Lung microvascular endothelial cell (primary cell): ENCODE measurements around the gene TH. TPM values are rescaled to one million over a fixed set of nuclear protein-coding genes. Genes with fewer than 3 reads are reported as not detected.
"Not testable (repeated sequence)": the region's sequence is repeated elsewhere in the genome, so short reads cannot be mapped to it uniquely, and the experiment has no call there.

ENCODE experiments used
- DNase-seq, 2 donors: peaks; one replicate each; pipeline versions ENCODE4 v3.0.0 to v3.0.0-alpha.2; 2010; ENCODE audit warnings: low read depth in 2 of 2
- total RNA-seq: library from RNA; depleted of rRNA; stranded (reverse); fragments of >200 nt; gene quantifications from 2 replicates; pipeline ENCODE4 v1.2.1, GENCODE V29; 2014

Gene TH
- total RNA-seq, 1 donor from 2014 or later, result under 0.01 TPM

DNA sequence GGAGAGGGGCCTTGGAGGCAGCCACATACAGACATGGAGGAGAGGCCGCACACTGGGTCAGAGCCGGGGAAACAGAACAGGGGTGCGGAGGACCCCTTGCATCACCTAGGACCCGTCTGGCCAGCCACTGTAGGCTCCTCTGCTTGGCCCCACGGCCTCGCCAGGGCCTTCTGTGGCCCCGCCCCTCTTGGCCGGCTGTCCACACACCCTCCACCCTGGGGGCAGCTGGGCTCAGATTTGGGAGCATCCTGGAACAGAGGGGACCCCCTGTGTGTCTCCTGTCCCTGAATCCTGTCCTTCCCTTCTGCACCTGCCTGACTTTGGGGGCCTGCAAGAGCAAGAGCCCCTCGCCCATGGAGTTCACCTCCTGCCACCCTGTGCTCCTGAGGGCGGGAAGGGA, 7.9 kb upstream of the TH start:
- no peak for DNase-seq

DNA sequence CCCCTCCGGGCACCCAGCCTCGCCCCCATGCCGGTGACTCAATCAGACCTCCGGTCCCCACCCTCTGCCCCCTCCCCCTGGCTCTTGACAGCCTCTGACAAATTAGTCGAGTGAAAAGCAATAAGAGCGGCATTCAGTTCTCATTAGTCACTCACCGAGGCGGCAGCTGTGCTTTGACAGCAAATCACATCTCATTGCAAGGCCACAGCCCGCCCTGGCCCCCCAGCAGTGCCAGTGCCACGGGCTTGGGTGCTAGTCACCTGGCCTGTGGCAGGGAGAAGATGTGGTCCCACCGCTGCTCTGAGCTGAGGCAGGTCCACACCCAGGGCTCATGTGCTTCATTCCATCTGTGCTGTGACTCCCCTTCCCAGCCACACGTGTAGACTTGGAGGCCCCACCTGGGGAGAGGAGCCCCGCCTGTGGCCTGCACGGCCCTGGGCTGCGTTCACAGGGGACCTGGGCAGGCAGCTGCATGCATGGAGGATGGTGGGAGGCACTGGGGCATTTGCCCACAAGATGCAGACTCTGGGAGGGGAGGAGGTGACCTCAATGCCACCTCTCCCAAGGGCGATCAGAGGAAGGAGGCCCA, 7.4 kb upstream of the TH start:
- DNase-seq, result peak in 1 of 2 donors; percentile 64

DNA sequence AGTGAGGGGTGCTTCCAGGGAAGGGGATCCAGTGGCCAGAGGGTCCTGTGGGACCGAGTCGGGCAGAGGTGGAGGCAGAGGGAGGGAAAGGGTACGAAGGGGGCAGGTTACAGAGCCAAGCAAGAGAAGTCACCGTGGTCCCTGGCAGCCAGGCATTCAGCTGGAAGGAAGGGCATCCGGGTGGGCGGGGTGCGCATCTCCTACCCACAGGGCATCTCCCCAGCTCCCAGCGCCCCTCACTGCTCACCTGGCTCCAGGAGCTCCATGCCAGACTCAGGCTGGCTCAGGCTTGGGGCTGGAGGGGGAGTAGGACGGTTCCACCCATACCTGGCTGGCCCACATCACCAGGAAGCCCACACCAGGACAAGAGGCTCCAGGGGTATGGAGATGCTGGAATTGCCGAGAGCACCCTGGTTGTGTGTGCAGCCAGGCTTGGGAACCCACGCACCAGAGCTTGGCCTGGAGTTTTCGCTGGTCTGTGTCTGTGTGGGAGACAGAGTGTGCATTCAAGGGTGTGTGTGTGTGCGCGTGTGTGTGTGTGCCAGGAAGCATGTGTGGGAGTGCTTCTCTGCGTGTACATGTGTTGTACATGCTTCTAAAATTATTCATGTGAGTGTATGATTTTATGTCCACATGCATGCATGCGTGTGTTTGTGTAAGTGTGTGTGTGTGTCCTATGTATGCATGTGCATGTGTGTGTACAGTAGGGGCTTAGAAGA, 6.6 kb upstream of the TH start:
- not testable (repeated sequence) for DNase-seq

DNA sequence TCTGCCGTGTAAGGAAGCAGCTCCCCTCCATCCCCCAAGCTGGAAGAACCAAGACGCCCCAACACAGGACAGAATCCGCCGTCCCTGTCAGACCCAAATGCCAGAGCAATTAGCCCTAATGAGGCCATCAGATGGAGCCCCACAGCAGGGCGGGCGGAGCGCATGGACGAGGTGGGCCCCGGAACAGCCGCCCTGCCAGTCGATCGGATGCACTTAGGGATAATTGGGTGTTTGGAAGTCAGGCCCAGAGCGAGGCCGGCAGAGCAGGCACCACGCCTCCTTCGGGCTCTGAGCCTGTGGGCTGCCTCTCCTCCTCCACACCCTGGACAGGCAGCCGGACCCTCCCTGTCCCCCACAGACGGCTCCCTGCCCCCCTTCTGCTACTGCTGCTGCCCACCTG, 5.5 kb upstream of the TH start:
- DNase-seq, result no peak

DNA sequence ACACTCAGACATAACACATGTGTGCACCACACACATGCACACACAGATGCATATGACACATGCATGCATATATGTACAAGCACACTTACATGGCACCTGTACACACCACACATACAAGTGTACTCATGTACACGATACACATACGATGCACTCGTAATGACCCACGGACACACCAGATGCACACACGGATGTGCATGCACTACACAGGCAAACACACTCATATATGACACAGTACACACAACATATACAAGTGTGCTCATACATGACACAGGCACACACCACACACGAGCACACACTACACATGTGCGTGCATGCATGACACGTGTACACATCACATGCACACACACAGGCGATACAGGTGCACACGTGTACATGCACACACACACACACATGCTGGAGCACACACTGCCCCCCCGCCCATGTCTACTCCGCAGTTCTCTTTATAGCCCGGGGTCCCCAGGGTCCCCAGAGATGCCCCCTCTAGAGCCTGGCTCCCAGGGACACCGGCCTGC, 4.8 kb upstream of the TH start:
- no peak for DNase-seq

DNA sequence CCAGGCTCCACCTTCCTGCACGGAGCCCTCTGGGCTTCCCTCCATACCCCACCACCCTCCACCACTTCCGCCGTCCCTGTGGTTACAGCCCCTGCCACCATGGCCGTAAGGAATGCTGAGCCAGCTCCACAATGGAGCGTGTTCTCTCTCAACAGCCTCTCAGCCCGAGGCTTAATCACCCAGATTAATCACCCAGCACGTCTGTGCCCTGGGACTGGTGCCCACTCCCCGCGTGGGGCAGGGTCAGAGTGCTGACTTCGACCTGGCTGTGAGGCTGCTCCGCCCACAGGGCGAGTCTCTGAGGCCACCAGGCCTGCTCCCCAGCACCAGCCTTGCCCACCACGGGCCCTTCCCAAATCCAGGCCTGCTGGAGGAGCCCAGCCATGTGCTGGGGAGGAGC, 4.0 kb upstream of the TH start:
- DNase-seq, result peak in 1 of 2 donors; percentile 7

DNA sequence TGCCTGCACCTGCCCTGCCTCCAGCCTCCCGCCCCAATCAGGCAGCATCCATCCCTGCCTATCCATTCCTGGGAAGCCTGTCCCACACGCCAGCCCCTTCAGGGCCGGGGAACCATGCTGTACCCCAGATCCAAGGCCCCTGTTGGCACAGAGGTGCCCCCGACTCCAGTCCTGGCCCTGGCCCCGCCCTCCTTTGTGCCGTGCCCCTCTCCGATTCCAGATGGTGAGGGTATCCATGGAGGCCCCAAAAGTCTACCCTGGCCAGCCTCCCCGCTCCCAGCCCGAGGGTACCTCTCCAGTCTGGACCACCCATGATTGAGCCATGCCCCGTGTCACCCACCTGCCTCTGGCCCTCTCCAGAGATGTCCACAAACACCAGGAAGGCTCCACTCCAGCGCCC, 2.7 kb upstream of the TH start:
- no peak for DNase-seq

DNA sequence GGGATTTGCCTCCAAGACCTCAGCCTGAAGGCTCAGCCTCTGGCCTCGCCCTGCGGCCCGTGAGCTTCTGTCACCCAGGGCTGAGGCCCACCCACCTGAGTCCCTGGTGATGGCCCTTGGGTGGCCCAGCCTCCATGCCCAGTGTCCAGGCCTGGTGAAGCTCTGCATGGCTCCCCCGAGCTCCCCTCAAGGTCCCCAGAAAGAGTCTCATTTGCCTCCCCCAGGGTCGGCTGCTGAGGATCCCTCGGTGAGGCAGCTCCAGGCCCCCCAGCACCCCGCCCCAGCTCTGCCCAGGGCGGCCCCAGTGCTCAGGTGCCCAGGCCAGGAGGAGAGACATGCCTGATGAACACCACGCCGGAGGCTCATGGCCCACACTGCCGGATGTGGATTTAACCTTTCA, 2.1 kb upstream of the TH start:
- no peak for DNase-seq

DNA sequence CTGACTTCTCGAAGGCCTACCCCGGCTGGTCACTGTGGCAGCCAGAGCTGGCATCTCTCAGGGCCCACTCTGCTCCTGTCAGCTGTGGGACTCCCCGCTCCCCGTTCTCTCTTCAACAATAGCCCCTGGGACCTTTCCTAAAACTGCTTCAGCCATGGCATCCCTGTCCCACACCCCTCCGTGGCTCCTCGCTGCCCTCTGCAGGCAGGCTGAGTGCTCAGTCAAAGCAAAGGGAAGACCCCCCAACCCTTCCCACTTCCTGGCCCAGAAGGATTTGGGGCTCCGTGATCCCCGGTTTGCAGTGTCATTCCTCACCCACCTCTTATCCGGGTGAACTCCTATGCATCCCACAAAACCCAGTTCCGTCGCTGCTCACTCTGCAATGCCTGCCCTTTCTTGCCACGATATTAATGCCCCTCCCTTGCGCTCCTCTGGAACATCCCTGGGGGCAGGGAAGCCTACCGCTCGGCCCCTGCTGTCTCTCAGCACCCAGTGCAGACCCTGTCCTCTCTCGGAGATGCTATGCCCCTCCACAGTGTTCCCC, 1.6 kb upstream of the TH start:
- no peak for DNase-seq

DNA sequence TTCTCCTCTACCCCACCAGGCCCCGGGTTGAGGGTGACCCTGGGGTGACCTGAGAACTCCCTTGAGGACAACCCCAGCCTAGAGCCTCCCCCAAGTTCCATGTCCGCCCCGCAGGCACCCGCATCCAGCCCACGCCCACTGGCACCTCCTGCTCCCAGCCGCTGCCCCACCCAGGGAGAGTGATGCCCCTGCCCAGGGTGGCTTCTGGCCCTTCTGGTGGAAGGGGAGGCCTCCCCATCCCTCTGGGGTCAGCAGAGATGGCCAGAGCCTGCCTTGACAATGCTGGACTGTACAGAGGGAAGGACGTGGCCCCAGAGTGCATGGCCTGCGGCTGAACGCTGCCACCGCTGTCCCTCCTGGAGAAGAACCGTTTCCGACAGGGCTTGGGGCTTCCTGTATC, 1.1 kb upstream of the TH start:
- no peak for DNase-seq

DNA sequence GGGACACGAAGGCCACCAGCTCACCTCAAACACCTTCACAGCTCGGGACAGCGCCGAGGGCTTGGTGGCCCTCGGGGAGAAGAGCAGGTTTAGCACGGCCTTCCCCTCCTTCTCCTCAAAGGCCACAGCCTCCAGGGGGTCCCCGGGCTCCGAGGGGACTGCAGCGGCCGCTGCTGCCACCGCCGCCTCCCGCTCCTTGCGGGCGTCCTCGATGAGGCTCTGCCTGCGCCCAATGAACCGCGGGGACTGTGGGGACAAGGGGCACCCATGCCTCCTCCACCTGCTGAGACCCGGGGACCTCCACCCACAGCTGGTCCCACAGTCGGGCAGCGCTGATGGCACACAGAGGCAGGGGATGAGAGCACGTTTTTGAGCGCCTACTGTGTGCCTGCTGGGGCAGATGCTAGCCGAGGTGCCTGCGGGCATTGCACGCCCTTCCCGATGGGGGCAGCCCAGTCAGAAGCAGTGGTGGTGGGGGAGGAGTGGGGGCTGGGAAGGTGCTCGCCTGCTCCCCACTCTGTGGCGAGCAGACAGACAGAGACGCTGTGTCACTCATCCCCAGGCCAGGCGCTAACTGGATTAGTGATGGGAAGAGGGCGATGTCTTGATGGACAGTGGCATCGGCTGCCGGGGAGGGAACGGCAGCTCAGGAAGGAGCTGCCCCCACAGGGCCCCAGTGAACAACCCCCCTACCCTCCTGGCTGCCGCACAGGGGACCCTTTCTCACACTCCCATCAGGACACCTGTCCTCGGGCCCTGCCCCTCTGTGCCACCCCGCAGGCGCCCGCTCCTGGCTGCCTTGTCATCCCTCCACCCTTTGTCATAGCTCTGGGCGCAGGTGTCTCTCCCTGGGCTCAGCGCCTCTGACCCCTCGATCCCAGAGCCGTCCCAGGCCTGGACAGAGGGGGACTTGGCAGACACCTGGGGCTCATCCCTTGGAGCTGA, 1.7 kb downstream of the TH start:
- no peak for DNase-seq

DNA sequence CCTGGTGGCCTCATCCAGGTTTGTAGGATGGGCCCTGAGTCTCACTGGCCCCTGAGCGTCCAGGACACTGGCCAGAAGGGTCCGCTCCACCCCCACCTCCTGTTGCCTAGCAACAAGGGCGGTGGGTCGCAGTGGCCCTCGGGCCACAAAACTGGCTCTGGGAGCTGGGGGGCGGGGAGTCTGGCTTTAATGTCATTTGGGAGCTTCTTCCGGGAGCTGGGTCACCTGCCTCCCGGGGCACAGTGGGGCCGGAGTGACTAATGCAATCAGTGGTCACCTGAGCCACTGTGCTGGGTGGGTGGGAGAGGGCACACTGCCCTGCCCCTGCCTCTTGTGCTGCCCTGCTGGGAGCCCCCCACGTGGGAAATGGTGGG, 2.6 kb downstream of the TH start:
- DNase-seq, result no peak

DNA sequence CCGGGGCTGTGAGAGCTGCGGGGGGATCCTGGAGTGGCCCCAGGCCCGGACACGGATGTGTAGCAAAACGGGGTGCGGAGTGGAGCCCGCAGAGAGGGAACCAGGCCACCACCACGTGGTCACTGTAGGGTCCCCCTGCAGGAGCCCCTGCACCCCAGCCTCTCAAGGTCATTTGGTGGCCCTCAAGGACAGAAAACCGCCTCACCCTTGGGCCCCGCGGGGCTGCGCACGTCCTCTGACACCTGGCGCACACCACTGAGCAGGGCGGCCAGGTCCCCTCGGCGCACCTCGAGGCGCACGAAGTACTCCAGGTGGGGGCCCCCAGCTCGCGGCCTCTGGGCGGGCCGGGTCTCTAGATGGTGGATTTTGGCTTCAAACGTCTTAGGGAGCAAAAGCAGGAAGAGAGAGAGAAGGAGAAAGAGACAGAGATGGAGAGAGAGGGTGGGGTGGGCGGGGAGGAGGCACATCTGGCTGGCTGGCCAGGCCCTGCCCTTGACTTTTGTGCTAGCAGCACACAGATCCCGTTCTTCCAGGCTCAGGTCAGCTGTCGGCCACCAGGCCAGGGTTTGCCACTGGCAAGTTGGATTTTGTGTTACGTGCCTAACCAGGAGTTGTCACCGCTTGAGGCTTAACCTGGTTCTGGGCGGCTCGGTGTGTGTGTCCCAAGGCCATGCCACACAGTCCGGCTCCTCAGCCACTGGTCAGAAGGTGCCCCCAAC, 3.2 kb downstream of the TH start:
- DNase-seq, result no peak

DNA sequence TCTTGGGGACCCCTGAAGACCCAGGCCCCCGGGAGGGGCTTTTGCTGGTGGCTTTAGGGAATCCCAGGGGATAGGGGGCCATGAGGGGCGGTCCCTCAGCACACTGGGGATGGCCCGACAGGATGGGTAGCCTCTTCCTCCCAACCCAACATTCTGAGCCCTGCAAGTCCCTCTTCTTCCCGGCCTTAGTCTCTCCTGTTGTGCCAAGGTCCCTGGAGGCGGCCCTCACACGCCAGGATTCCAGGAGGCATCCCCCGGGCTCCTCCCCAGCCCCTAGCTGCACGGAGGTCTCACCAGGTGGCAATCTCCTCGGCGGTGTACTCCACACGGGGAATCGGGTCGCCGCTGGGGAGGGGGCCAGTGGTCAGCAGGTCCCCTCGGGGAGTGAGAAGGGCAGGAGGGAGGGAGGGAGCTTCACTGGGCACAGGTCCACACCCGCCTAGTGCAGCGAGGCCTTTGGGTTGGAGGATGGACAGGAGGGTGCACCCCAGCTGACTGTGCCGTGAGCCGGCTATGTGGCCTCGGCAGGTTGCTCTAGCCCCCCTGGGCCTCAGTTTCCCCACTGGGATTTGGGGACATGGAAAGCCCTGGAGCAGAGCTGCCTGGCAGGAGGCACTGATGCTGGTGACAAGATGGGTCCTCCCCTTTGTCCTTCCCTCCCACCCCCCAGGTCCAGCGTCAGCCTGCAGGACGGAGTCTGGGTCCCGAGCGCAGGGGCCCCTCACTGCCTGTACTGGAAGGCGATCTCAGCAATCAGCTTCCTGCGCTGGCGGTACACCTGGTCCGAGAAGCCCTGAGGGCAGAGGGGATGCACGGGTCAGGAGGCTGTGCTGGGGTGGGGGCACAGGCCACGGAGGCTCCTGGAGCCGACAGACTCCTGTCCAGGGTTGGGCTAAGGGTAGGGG, 4.2 kb downstream of the TH start:
- DNase-seq, result no peak

DNA sequence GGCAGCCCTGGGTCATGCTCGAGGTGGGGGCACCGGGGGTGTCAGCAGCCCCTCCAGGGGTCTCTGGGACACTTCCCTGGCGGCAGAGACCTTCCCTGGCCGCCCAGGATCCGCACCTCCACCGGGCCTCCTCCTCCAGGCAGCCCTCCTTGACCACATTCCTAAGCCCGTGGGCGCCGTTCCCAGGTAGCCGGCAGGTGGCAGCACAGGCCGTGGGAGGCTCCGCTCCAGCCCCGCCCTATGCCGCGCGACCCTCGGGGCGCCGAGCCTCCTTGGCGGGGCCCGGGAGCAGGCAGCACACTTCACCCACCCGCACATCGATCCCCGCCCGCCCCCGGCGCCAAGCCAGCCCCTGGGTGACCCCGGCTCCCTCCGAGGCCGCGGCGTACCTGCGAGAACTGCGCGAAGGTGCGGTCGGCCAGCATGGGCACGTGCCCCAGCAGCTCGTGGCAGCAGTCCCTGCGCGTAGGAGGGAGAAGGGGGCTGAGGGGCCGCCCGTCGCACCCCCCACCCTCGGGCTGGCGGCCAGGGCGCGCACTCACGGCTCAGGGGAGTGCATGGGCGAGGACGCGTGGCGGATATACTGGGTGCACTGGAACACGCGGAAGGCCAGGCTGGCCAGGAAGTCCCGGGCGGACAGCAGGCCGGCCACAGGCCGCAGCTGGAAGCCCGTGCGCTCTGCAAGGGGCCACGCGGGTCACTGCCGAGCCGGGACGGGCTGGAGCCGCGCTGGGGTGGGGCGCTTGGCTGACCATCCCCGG, 5.3 kb downstream of the TH start:
- peak in 1 of 2 donors; percentile 33 for DNase-seq

DNA sequence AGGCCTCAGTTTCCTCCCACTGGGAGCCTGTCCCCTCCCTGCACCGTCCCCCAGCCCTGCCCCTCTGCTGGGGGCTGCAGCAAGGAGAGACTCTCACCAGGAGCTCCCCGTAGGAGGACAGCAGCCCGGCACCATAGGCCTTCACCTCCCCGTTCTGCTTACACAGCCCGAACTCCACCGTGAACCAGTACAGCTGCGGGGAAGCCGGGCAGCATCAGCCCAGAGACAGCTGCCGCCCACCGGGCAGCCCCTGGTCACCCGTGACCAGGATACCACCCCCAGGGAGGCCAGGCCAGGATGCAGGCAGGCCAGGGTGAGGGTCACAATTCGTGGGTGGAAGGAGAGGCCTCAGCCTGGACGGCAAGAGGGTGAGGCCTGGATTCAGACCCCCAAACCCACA, 6.0 kb downstream of the TH start:
- no peak for DNase-seq

DNA sequence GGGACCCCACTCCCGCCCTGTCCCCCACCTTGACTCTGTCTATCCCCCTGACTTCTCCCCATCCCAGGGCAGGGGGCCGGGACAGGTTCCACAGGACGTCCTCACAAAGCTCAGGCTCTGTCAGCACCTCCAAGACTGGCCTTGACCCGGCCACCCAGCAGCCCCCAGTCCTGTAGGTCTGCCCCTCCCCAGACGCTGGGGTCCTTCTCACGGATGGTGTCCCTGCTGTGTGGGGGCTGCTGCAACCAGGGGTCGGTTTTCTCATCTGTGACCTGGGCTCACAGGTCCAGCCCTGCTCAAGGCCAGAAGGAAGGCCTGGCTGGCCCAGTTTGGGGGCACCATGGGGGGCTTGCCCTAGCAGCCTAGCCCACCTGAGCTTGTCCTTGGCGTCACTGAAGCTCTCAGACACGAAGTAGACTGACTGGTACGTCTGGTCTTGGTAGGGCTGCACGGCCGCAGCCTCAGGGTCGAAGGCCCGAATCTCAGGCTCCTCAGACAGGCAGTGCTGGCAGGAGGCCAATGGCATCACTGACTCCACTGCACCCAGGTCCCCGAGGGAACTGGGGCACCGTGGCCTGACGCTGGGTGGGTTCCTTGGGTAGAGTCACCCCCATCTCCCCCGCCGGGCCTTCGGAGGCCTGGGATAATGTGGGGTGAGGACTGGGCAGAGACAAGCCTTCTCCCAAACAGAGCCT, 6.6 kb downstream of the TH start:
- no peak for DNase-seq

DNA sequence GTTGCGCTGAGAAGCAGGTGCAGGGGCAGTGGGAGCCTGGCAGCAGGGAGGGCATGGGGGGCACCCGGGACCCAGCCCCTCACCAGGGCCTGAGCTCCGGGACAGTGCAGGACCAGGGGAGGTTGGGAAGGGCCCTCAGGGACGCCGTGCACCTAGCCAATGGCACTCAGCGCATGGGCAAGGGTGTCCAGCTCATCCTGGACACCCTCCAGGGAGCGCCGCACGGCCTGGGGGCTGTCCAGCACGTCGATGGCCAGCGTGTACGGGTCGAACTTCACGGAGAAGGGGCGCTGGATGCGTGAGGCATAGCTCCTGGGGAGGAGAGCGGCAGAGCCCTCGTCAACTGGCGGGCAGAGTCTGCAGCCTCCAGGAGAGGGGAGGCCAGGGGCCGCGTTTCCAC, 7.5 kb downstream of the TH start:
- no peak for DNase-seq

DNA sequence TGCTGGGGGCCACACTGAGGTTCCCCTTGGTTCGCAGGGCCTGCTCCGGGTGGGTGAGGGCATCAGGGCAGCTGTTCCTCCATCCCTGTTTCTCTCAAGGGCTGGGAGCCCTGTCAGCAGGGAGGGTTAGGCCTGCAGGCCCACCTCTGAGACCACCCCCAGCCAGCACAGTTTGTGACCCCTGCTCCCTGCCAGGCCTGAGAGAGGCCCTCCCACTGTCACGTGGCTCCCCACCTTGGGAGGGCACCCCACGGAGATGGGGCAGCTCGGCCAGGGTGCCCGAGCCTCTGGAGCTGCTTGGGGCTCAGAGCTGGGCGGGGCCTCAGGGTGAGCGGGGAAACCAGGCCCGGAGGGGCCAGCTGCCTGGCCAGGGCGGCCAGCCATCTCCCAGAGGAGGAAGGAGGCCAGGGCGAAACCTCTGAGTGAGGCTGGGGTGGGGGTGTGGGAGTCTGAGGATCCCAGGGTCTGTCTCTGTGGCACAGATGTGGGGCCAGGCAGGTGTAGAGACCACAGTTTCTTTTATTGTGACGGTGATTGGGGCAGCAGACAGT, 8.1 kb downstream of the TH start:
- no peak for DNase-seq
